ENCODE data around the gene NT5C1B. TPM values are rescaled to one million over a fixed set of nuclear protein-coding genes. Genes with fewer than 3 reads are reported as not detected.

The NT5C1B gene
- total and polyA plus RNA-seq, 10 of the 15 experiments (the other 5 are each of a cell fraction or from before 2014, with no cell fraction given) = 0.40 to 0.44 TPM; not detected in 8

DNA sequence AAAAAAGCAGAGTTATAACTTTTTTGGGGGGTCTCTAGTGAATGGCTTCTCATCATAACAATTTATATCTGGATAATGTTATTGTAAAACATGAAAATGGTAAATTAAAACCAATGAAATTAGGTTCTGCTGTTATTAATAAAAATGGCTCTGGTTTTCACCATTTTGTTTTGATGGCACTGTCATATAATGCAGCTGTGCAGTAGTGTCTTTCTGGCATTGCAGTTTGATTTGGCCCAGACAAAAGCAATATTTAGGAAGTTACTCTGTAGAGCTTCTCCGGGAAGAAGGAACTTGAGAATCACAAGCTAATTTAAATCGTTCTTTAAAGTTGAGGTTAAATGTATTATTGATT lies 15.1 kb upstream of the NT5C1B start:
- no peak for FAIRE-seq

DNA sequence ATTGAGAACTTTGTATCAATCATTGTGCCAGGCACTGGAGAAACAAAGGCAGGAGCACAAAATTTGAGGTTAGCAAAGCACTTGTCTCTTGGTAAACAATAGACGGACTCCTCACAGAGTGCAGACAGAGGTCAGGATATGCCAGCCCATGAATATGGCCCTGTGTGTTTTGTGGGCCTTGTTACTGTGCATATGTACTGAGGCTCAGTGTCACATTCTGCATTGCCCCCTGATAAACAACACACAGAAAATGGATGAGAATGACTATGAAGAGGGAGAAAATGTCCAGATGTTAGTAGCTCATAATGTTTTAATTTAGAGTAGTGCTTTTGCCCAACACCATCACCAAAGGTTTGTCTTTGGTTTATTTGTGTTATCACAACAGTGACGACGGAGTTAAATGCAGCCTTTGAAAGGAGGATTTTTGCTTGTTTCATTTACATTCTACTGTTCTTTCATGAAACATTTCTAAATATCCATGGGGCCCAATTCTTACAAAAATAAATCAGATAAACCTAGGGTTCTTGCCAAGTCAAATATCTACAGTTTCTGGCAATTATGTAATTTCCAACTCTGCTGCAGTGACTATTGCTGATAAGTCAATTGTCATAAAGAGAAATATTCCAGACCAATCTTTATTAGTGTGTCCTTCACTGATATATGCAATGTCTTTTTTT lies 14.6 kb upstream of the NT5C1B start:
- WGBS (ENCODE audit: insufficient coverage, insufficient replicate concordance, low lambda C conversion rate, missing lambda C conversion rate) = 75% methylated on average over 3 of the region's 3 CpGs
- Histone ChIP-seq H3K4me3 (no peak overlapping the region), H4K20me1 (ENCODE audit: control insufficient read depth, insufficient read depth) (no peaks in the 10 kb centered on the region), H3K4me1 (ENCODE audit: control insufficient read depth, insufficient read depth, low read length) (no peaks in the 10 kb centered on the region), H3K79me2 (ENCODE audit: control insufficient read depth, insufficient read depth, low read length) (no peaks in the 10 kb centered on the region), H3K9me3 (replicated peaks; ENCODE audit: control insufficient read depth, insufficient read depth, low read length) (no peaks in the 10 kb centered on the region), H3K4me2 (ENCODE audit: control insufficient read depth, insufficient read depth) (no peak overlapping the region), H2AFZ (ENCODE audit: control insufficient read depth, low read depth, low read length) (no peak overlapping the region), H3K27ac (ENCODE audit: control insufficient read depth, insufficient read depth) (no peak overlapping the region), H3K36me3 (ENCODE audit: control insufficient read depth in 2 of 2, insufficient read depth in 2 of 2, low read length in 1 of 2) (no peaks in the 10 kb centered on the region), H3K9ac (ENCODE audit: control insufficient read depth, insufficient read depth, low read length) (no peak overlapping the region), H3K27me3 (replicated peaks in 1 of 2; ENCODE audit: control insufficient read depth in 2 of 2, insufficient read depth in 2 of 2, low read length in 1 of 2) (no peaks in the 10 kb centered on the region)
- intact Hi-C loops (cut with micrococcal nuclease; ENCODE audit: unreplicated experiment) = no loop called here
- no peak for ATAC-seq
- in situ Hi-C loops (cut with MboI) = no loop called here
- CTCF ChIA-PET = interaction anchor here (1.3 kb wide), 1 partner anchor 10 kb away, joined by 3 read pairs; no protein-coding TSS in a partner anchor
- POLR2A ChIA-PET = no interaction called here
- SMC1A ChIA-PET (ENCODE audit: uncharacterized antibody, unreplicated experiment) = interaction anchor here (0.6 kb wide), 1 partner anchor 14 kb away, joined by 3 read pairs; no protein-coding TSS in a partner anchor
- no peak for DNase-seq (ENCODE audit: low read depth, low spot score)
- RAD21 ChIA-PET (ENCODE audit: unreplicated experiment) = no interaction called here
- no TSS peak for BruUV-seq (replicated peaks)
- no peak for FAIRE-seq
- TF ChIP-seq TBL1XR1 (IDR thresholded peaks at IDR 0.05; ENCODE audit: low read depth, low read length) (no peak), HDAC6 (IDR thresholded peaks at IDR 0.05; ENCODE audit: unreplicated experiment) (no peak)
- TF ChIP-seq, protein P1, sequence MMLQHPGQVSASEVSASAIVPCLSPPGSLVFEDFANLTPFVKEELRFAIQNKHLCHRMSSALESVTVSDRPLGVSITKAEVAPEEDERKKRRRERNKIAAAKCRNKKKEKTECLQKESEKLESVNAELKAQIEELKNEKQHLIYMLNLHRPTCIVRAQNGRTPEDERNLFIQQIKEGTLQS (IDR thresholded peaks at IDR 0.05; ENCODE audit: borderline replicate concordance, extremely low read depth, low read depth, low read length) = no peak
- TF ChIP-seq, protein P2, sequence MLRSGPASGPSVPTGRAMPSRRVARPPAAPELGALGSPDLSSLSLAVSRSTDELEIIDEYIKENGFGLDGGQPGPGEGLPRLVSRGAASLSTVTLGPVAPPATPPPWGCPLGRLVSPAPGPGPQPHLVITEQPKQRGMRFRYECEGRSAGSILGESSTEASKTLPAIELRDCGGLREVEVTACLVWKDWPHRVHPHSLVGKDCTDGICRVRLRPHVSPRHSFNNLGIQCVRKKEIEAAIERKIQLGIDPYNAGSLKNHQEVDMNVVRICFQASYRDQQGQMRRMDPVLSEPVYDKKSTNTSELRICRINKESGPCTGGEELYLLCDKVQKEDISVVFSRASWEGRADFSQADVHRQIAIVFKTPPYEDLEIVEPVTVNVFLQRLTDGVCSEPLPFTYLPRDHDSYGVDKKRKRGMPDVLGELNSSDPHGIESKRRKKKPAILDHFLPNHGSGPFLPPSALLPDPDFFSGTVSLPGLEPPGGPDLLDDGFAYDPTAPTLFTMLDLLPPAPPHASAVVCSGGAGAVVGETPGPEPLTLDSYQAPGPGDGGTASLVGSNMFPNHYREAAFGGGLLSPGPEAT (IDR thresholded peaks at IDR 0.05; ENCODE audit: low read depth) = no peak
- TF ChIP-seq, protein P3, sequence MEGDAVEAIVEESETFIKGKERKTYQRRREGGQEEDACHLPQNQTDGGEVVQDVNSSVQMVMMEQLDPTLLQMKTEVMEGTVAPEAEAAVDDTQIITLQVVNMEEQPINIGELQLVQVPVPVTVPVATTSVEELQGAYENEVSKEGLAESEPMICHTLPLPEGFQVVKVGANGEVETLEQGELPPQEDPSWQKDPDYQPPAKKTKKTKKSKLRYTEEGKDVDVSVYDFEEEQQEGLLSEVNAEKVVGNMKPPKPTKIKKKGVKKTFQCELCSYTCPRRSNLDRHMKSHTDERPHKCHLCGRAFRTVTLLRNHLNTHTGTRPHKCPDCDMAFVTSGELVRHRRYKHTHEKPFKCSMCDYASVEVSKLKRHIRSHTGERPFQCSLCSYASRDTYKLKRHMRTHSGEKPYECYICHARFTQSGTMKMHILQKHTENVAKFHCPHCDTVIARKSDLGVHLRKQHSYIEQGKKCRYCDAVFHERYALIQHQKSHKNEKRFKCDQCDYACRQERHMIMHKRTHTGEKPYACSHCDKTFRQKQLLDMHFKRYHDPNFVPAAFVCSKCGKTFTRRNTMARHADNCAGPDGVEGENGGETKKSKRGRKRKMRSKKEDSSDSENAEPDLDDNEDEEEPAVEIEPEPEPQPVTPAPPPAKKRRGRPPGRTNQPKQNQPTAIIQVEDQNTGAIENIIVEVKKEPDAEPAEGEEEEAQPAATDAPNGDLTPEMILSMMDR (IDR thresholded peaks at IDR 0.05 in 2 of 3, conservative IDR thresholded peaks at IDR 0.05 in 1 of 3; ENCODE audit: control insufficient read depth in 2 of 3, extremely low read depth in 1 of 3, insufficient read depth in 1 of 3, low read depth in 3 of 3, low read length in 3 of 3) = no peak

More for the DNA sequence above, 15.1 kb upstream of the NT5C1B start:
- BruUV-seq (replicated peaks) = no TSS peak
- SMC1A ChIA-PET (ENCODE audit: uncharacterized antibody, unreplicated experiment) = interaction anchor here (0.6 kb wide), 1 partner anchor 13 kb away, joined by 3 read pairs; no protein-coding TSS in a partner anchor
- Histone ChIP-seq H3K27ac (ENCODE audit: control insufficient read depth, insufficient read depth) (no peak overlapping the region), H3K4me3 (no peak overlapping the region), H3K36me3 (ENCODE audit: control insufficient read depth in 2 of 2, insufficient read depth in 2 of 2, low read length in 1 of 2) (no peaks in the 10 kb centered on the region), H3K4me1 (ENCODE audit: control insufficient read depth, insufficient read depth, low read length) (no peaks in the 10 kb centered on the region), H2AFZ (ENCODE audit: control insufficient read depth, low read depth, low read length) (no peak overlapping the region), H3K9ac (ENCODE audit: control insufficient read depth, insufficient read depth, low read length) (no peak overlapping the region), H4K20me1 (ENCODE audit: control insufficient read depth, insufficient read depth) (no peaks in the 10 kb centered on the region), H3K27me3 (replicated peaks in 1 of 2; ENCODE audit: control insufficient read depth in 2 of 2, insufficient read depth in 2 of 2, low read length in 1 of 2) (no peaks in the 10 kb centered on the region), H3K79me2 (ENCODE audit: control insufficient read depth, insufficient read depth, low read length) (no peaks in the 10 kb centered on the region), H3K4me2 (ENCODE audit: control insufficient read depth, insufficient read depth) (no peak overlapping the region), H3K9me3 (replicated peaks; ENCODE audit: control insufficient read depth, insufficient read depth, low read length) (no peaks in the 10 kb centered on the region)
- CTCF ChIA-PET = no interaction called here
- RAD21 ChIA-PET (ENCODE audit: unreplicated experiment) = no interaction called here
- ATAC-seq (no peak), DNase-seq (ENCODE audit: low read depth, low spot score) (no peak)
- WGBS (ENCODE audit: insufficient coverage, insufficient replicate concordance, low lambda C conversion rate, missing lambda C conversion rate) = 33% methylated on average over 2 of the region's 2 CpGs
- TF ChIP-seq RELA (IDR thresholded peaks at IDR 0.05; ENCODE audit: borderline replicate concordance, partially characterized antibody) (no peak), CHD1 (IDR thresholded peaks at IDR 0.05; ENCODE audit: low read depth, low read length) (no peak), SRF (IDR thresholded peaks at IDR 0.05; ENCODE audit: low read depth in 2 of 2, low read length in 2 of 2) (no peak), EP300 (IDR thresholded peaks at IDR 0.05; ENCODE audit: borderline replicate concordance in 1 of 2, control insufficient read depth in 1 of 2, low read depth in 2 of 2, low read length in 2 of 2) (no peak), RB1 (IDR thresholded peaks at IDR 0.05; ENCODE audit: borderline replicate concordance) (no peak), GATAD2B (conservative IDR thresholded peaks at IDR 0.05; ENCODE audit: low read depth) (no peak), POLR2A (IDR thresholded peaks at IDR 0.05; ENCODE audit: low read depth, low read length) (no peak), POLR2AphosphoS2 (IDR thresholded peaks at IDR 0.05; ENCODE audit: low read depth, low read length) (no peak), BHLHE40 (IDR thresholded peaks at IDR 0.05; ENCODE audit: borderline replicate concordance in 1 of 2, low read depth in 2 of 2, low read length in 1 of 2) (no peak)
- POLR2A ChIA-PET = no interaction called here
- in situ Hi-C loops (cut with MboI) = no loop called here
- intact Hi-C loops (cut with micrococcal nuclease; ENCODE audit: unreplicated experiment) = no loop called here

Measured in GM12878 (cell line).